GM21619 (cell line): ENCODE data around the gene BRF1.
A peak's percentile ranks its signal among the peaks of the same experiment; 100 is the strongest.
"Not testable (repeated sequence)": the region's sequence is repeated elsewhere in the genome, so short reads cannot be mapped to it uniquely, and the experiment has no call there.

Experiments used
- ATAC-seq: cut with Tn5 transposase; IDR thresholded peaks from one replicate; pipeline ENCODE4 v1.9.1; 2021; ENCODE audit not compliant: unreplicated experiment

Gene BRF1

GRCh38 chr14:105300542-105301102, at the start of gene BRF1:
Gene BRF1 (minus strand): TSS chr14:105301001. CDS start chr14:105300629, 372 bp downstream.
- peak; percentile 84 for ATAC-seq

GRCh38 chr14:105349992-105350391, 49.2 kb upstream of the BRF1 start:
- ATAC-seq, result no peak

- ATAC-seq, result no peak
Measured at GRCh38 chr14:105348945-105349699, 48.3 kb upstream of the BRF1 start.

GRCh38 chr14:105348169-105348944, 47.6 kb upstream of the BRF1 start:
- ATAC-seq, result no peak

- no peak for ATAC-seq
Measured at GRCh38 chr14:105347587-105347968, 46.8 kb upstream of the BRF1 start.

- no peak for ATAC-seq
Measured at GRCh38 chr14:105346876-105347586, 46.2 kb upstream of the BRF1 start.

GRCh38 chr14:105346200-105346533, 45.4 kb upstream of the BRF1 start:
- no peak for ATAC-seq

GRCh38 chr14:105343194-105343593, 42.4 kb upstream of the BRF1 start:
- ATAC-seq, result no peak

- ATAC-seq, result no peak
Measured at GRCh38 chr14:105340821-105341733, 40.3 kb upstream of the BRF1 start.

- no peak for ATAC-seq
Measured at GRCh38 chr14:105337966-105338741, 37.4 kb upstream of the BRF1 start.

GRCh38 chr14:105337433-105337832, 36.6 kb upstream of the BRF1 start:
- no peak for ATAC-seq

- ATAC-seq, result no peak
Measured at GRCh38 chr14:105336477-105337287, 35.9 kb upstream of the BRF1 start.

- no peak for ATAC-seq
Measured at GRCh38 chr14:105335735-105336476, 35.1 kb upstream of the BRF1 start.

GRCh38 chr14:105335231-105335542, 34.4 kb upstream of the BRF1 start:
- not testable (repeated sequence) for ATAC-seq

- no peak for ATAC-seq
Measured at GRCh38 chr14:105334383-105335230, 33.8 kb upstream of the BRF1 start.

- no peak for ATAC-seq
Measured at GRCh38 chr14:105333613-105334364, 33.0 kb upstream of the BRF1 start.

GRCh38 chr14:105333020-105333490, 32.3 kb upstream of the BRF1 start:
- ATAC-seq, result no peak
